CD14-positive monocyte (primary cell): ENCODE results near the gene CAPN3. TPM values are rescaled to one million over a fixed set of nuclear protein-coding genes. Genes with fewer than 3 reads are reported as not detected.

Experiments used
- DNase-seq, 3 donors: peaks; one replicate each; pipeline ENCODE4 v3.0.0-alpha.2; 2011 to 2022
- H2AFZ ChIP-seq: 2 replicates; pipeline ENCODE4 v1.6.0; 2012; ENCODE audit warnings: mild to moderate bottlenecking, low read depth, low read length, inconsistent platforms; ENCODE audit not compliant: insufficient read depth, poor library complexity, severe bottlenecking
- H3K27ac ChIP-seq, 2 donors: 1 replicate in 1 of 2; 2 replicates in 1 of 2; pipeline ENCODE4 v1.5.1; 2012 to 2013; ENCODE audit warnings: low read length in 2 of 2, control low read depth in 1 of 2, inconsistent platforms in 1 of 2, low read depth in 1 of 2, mild to moderate bottlenecking in 1 of 2
- H3K27me3 ChIP-seq, 2 donors: one replicate each; pipeline versions ENCODE4 v1.6.0 to v1.6.1; 2011 to 2013; ENCODE audit warnings: low read length in 2 of 2; ENCODE audit not compliant: control insufficient read depth in 2 of 2, insufficient read depth in 2 of 2
- H3K36me3 ChIP-seq, 2 donors: replicated peaks in 1 of 2; 1 replicate in 1 of 2; 2 replicates in 1 of 2; pipeline versions ENCODE4 v1.5.1 to v1.6.1; 2012 to 2013; ENCODE audit warnings: low read length in 2 of 2, control low read depth in 1 of 2, inconsistent platforms in 1 of 2, mild to moderate bottlenecking in 1 of 2; ENCODE audit not compliant: insufficient read depth in 2 of 2, control insufficient read depth in 1 of 2
- H3K4me1 ChIP-seq, 2 donors: 1 replicate in 1 of 2; 2 replicates in 1 of 2; pipeline versions ENCODE4 v1.5.1 to v1.6.1; 2012 to 2013; ENCODE audit warnings: low read length in 2 of 2, control low read depth in 1 of 2, inconsistent platforms in 1 of 2, mild to moderate bottlenecking in 1 of 2, moderate library complexity in 1 of 2; ENCODE audit not compliant: insufficient read depth in 2 of 2, control insufficient read depth in 1 of 2
- H3K4me2 ChIP-seq: replicated peaks from 2 replicates; pipeline ENCODE3; 2012; ENCODE audit warnings: low read length, moderate library complexity, mild to moderate bottlenecking; ENCODE audit not compliant: poor library complexity, severe bottlenecking; ENCODE audit errors: extremely low read depth
- H3K4me3 ChIP-seq, 3 experiments: fragments of 200-600 bp in 1 of 3; sonication (generic) in 1 of 3; replicated peaks in 1 of 3; 1 replicate in 2 of 3; 2 replicates in 1 of 3; pipeline ENCODE4 v1.5.1; 2011 to 2013; ENCODE audit warnings: low read length in 3 of 3, mild to moderate bottlenecking in 3 of 3, control low read depth in 2 of 3, low read depth in 2 of 3, inconsistent platforms in 1 of 3, moderate library complexity in 1 of 3
- H3K79me2 ChIP-seq: 2 replicates; pipeline ENCODE4 v1.6.0; 2012; ENCODE audit warnings: mild to moderate bottlenecking, control low read depth, inconsistent platforms, low read length, moderate library complexity; ENCODE audit not compliant: insufficient read depth
- H3K9ac ChIP-seq: 2 replicates; pipeline ENCODE4 v1.6.0; 2017; ENCODE audit warnings: low read length, mild to moderate bottlenecking; ENCODE audit not compliant: insufficient read depth, poor library complexity, severe bottlenecking
- H3K9me3 ChIP-seq, 2 donors: replicated peaks in 1 of 2; 1 replicate in 1 of 2; 2 replicates in 1 of 2; pipeline versions ENCODE4 v1.5.1 to v1.6.1; 2012 to 2013; ENCODE audit warnings: low read length in 2 of 2, control low read depth in 1 of 2; ENCODE audit not compliant: control insufficient read depth in 1 of 2, insufficient read depth in 1 of 2
- H4K20me1 ChIP-seq: 2 replicates; pipeline ENCODE4 v1.6.0; 2012; ENCODE audit warnings: mild to moderate bottlenecking, low read length, control low read depth, moderate library complexity; ENCODE audit not compliant: insufficient read depth
- H3K27ac Mint-ChIP-seq, 7 donors: one replicate each; pipeline ENCODE4 v1.8.0; 2020; ENCODE audit warnings: mild to moderate bottlenecking in 7 of 7, mixed read lengths in 7 of 7, moderate library complexity in 6 of 7, inconsistent platforms in 2 of 7
- H3K27me3 Mint-ChIP-seq, 3 donors: one replicate each; pipeline ENCODE4 v1.8.0; 2021 to 2022; ENCODE audit warnings: low read depth in 3 of 3, mild to moderate bottlenecking in 3 of 3, mixed read lengths in 3 of 3, moderate library complexity in 3 of 3, inconsistent platforms in 1 of 3
- H3K36me3 Mint-ChIP-seq, 2 donors: one replicate each; pipeline ENCODE4 v1.8.0; 2020; ENCODE audit warnings: mixed read lengths in 2 of 2, inconsistent platforms in 1 of 2, mild to moderate bottlenecking in 1 of 2
- H3K4me1 Mint-ChIP-seq: one replicate; pipeline ENCODE4 v1.8.0; 2020; ENCODE audit warnings: mild to moderate bottlenecking, mixed read lengths
- H3K4me3 Mint-ChIP-seq, 2 donors: one replicate each; pipeline ENCODE4 v1.8.0; 2020; ENCODE audit warnings: mild to moderate bottlenecking in 2 of 2, mixed read lengths in 2 of 2, moderate library complexity in 1 of 2
- H3K9me3 Mint-ChIP-seq, 7 donors: one replicate each; pipeline ENCODE4 v1.8.0; 2020 to 2022; ENCODE audit warnings: mixed read lengths in 7 of 7, mild to moderate bottlenecking in 6 of 7, moderate library complexity in 6 of 7, inconsistent platforms in 2 of 7
- WGBS: methylation state at CpG from one replicate; pipeline ENCODE4 v1.1.5; 2013; ENCODE audit warnings: missing lambda C conversion rate; ENCODE audit not compliant: insufficient coverage; 5-methylcytosine and 5-hydroxymethylcytosine counted together
- intact Hi-C, 2 donors: fragments of 100-400 bp; cut with micrococcal nuclease; formaldehyde crosslinking; loops; one replicate each; pipeline versions ENCODE4 v1.15.0 to v1.15.1; 2023
- polyA plus RNA-seq, 3 donors: library from polyadenylated mRNA; depleted of rRNA in 1 of 3; unstranded in 2 of 3; stranded (reverse) in 1 of 3; fragments of 300-500 nt in 2 of 3; fragments of >200 nt in 1 of 3; fragmentation: Illumina TruSeq in 2 of 3; gene quantifications; 1 replicate in 2 of 3; 2 replicates in 1 of 3; pipeline ENCODE4 v1.2.3, GENCODE V29; 2012 to 2021
- TF ChIP-seq, protein P1 (sequence below): fragments of 200-600 bp; IDR thresholded peaks from one replicate; pipeline ENCODE4 v1.8.0; 2022; ENCODE audit warnings: antibody characterized with exemption, mild to moderate bottlenecking

The CAPN3 gene
- polyA plus RNA-seq, 3 donors = 2.9 to 76.5 (median 3.6) TPM

DNA sequence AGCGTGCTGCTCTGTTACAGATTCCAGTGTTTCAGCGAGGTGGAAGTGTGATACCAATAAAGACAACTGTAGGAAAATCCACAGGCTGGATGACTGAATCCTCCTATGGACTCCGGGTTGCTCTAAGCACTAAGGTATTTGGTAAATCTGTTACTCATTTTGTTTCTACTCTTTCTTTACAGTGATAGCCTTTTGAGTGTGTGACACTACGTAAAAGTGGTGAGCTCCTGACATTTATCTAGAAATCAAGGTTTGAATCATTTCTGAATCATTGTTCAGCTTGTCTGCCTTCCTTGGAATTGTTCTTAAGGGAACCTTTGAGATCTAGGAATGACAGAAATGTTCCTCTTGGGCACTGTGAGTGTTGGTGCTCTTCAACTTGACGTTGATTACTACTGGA, 11.2 kb upstream of the CAPN3 start:
- H3K9me3 Mint-ChIP-seq = no peaks in the 10 kb centered on the region
- Histone ChIP-seq H3K4me2 (no peak overlapping the region), H3K9me3 (no peaks in the 10 kb centered on the region), H3K36me3 (peaks cover 88 to 98% of the 10 kb centered on the region in 2 donors), H2AFZ (no peak overlapping the region), H3K79me2 (no peaks in the 10 kb centered on the region), H3K4me1 (no peaks in the 10 kb centered on the region), H3K27me3 (no peaks in the 10 kb centered on the region), H3K27ac (peak overlapping the region in 1 of 2 donors; percentile 35), H4K20me1 (no peaks in the 10 kb centered on the region), H3K4me3 (no peak overlapping the region), H3K9ac (no peak overlapping the region)
- intact Hi-C loops = no loop called here
- no peaks in the 10 kb centered on the region for H3K4me1 Mint-ChIP-seq
- no peak overlapping the region for H3K4me3 Mint-ChIP-seq
- H3K36me3 Mint-ChIP-seq = peaks cover 85 to 91% of the 10 kb centered on the region in 2 donors
- WGBS = 100% methylated on average over 1 of the region's 5 CpGs
- no peaks in the 10 kb centered on the region for H3K27me3 Mint-ChIP-seq
- DNase-seq = no peak
- H3K27ac Mint-ChIP-seq = peak overlapping the region in 2 of 7 donors; percentile 29 to 40
- TF ChIP-seq, protein P1, sequence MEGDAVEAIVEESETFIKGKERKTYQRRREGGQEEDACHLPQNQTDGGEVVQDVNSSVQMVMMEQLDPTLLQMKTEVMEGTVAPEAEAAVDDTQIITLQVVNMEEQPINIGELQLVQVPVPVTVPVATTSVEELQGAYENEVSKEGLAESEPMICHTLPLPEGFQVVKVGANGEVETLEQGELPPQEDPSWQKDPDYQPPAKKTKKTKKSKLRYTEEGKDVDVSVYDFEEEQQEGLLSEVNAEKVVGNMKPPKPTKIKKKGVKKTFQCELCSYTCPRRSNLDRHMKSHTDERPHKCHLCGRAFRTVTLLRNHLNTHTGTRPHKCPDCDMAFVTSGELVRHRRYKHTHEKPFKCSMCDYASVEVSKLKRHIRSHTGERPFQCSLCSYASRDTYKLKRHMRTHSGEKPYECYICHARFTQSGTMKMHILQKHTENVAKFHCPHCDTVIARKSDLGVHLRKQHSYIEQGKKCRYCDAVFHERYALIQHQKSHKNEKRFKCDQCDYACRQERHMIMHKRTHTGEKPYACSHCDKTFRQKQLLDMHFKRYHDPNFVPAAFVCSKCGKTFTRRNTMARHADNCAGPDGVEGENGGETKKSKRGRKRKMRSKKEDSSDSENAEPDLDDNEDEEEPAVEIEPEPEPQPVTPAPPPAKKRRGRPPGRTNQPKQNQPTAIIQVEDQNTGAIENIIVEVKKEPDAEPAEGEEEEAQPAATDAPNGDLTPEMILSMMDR = no peak

DNA sequence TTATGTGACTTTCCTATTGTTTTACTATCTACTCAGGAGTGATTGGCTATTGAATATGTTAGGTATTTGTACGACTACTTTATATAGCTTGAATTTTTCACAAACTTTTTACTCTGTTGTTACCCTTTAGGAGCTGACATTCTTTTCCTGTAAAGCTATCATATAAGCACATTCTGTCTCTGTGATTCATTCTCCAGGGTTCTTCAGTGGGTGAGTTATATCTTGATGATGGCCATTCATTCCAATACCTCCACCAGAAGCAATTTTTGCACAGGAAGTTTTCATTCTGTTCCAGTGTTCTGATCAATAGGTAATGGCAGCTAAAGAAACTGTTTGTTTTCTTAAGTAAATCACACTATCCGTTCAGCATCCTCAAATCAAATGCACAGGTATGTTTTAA, 10.1 kb upstream of the CAPN3 start:
- Histone ChIP-seq H3K36me3 (peaks cover 87 to 98% of the 10 kb centered on the region in 2 donors), H3K4me2 (no peak overlapping the region), H3K9ac (no peak overlapping the region), H2AFZ (no peak overlapping the region), H3K9me3 (no peaks in the 10 kb centered on the region), H3K27ac (no peak overlapping the region), H4K20me1 (no peaks in the 10 kb centered on the region), H3K4me1 (no peaks in the 10 kb centered on the region), H3K4me3 (no peak overlapping the region), H3K79me2 (no peaks in the 10 kb centered on the region), H3K27me3 (no peaks in the 10 kb centered on the region)
- Mint-ChIP-seq H3K9me3 (no peaks in the 10 kb centered on the region), H3K27ac (no peak overlapping the region), H3K4me1 (no peaks in the 10 kb centered on the region), H3K27me3 (no peaks in the 10 kb centered on the region), H3K36me3 (peaks cover 85 to 88% of the 10 kb centered on the region in 2 donors), H3K4me3 (no peak overlapping the region)
- DNase-seq = no peak
- TF ChIP-seq, protein P1 = no peak
- intact Hi-C loops = no loop called here
- WGBS = no CpG with 5 or more reads among the region's 2 CpGs
